ENCODE measurements around the gene PRAMEF8.
"Not testable (repeated sequence)": the region's sequence is repeated elsewhere in the genome, so short reads cannot be mapped to it uniquely, and the experiment has no call there.

PRAMEF8 gene

DNA sequence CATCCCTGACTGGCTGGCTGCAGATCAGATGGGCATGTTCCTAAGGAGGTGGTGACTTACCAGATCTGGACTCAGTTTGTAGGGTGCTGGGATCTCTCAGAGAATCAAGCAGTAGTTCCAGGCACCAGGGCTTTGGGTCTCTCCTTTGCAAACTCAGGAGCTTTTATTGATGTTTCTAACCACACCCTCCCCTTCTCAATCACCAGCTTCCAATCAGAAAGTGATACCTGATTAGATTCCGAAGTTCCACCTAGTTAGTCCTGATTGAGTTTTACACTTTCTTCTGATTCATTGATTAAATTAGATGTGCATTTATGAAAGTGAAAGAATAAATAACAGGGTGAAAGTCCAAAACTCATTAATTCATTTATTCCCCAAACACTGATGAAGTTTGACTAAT is at the start of gene PRAMEF8:
TSS of gene PRAMEF8 (minus strand) at position 101 of the 400 bp plus-strand sequence. CDS start 1,046 bp downstream, outside the sequence.
- not testable (repeated sequence) for DNase-seq

DNA sequence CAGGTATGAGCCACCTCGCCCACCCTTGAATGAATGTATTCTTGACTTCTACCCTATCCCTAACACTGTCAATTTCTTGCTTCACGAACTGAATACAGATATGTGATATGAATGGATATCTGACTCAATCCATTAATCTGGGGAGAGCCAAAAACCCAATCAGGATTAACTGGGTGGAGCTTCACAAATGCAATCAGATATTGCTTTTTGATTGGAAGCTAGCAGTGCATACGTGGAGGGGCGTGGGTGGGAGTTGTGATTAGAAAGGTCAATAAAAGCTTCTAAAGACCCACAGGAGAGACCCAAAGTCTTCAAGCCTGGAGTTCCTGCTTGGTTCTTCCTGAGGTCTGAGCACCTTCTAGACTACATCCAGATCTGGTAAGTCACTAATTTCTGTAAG is 30.3 kb upstream of the PRAMEF8 start, which contains the start of gene PRAMEF15:
TSS of gene PRAMEF15 (plus strand) at position 301 of the 400 bp plus-strand sequence. CDS start 2,827 bp downstream, outside the sequence.
- DNase-seq: not testable (repeated sequence)

GRCh38 chr1:13303239-13303638 is 18.3 kb upstream of the PRAMEF8 start, which contains the start of gene PRAMEF33:
PRAMEF33 (plus strand) TSS chr1:13303539; CDS start chr1:13305955, 2,416 bp downstream.
- DNase-seq: not testable (repeated sequence)

DNA sequence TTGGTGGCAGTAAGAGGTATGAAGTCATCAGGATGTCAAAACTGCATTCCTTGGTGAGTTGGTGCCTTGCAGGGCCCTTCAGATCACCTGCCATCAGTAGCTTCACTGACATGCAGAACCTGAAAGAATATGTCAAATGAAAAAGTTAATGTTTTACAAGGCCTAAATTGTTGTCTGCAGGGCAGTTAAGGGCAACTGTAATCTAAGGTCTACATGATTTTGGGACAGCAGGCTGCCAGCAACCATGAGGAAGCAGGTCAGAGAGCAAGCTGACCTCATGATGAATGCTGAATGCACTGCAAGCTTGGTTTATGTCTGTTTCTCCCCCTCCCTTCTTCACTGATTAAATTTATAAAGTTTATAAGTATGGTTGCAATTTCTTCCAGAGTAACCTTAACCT is 17.3 kb upstream of the PRAMEF8 start:
- DNase-seq: not testable (repeated sequence)

GRCh38 chr1:13298699-13299098 is 13.8 kb upstream of the PRAMEF8 start:
- not testable (repeated sequence) for DNase-seq

DNA sequence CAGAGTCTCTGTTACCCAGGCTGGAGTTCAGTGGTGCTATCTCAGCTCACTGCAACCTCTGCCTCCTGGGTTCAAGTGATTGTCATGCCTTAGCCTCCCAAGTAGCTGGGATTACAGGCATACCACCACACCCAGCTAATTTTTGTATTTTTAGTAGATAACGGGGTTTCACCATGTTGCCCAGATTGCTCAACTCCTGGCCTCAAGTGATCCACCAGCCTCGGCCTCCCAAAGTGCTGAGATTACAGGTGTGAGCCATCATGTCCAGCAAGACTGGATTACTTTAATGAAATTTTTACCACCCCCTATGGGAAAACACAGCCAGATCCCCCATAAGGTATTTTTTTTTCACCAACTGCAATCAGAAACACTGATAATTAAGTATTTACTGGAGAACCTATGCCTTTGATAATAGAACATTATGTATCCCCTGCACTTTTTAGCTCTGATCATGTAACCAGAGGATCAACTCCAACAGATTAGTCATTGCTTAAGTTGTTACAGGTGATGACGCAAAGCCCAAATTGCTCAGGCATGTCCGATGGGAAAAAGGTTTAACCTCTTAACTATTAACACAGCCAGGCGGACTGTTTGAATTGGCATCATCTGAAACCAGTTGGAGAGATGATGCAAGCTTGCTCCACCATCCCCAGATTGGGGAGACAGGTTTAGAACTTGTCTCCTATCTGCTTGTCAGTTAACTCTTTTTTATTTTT is 12.4 kb upstream of the PRAMEF8 start:
- not testable (repeated sequence) for DNase-seq

GRCh38 chr1:13289030-13289429 is 4.1 kb upstream of the PRAMEF8 start:
- not testable (repeated sequence) for DNase-seq

DNA sequence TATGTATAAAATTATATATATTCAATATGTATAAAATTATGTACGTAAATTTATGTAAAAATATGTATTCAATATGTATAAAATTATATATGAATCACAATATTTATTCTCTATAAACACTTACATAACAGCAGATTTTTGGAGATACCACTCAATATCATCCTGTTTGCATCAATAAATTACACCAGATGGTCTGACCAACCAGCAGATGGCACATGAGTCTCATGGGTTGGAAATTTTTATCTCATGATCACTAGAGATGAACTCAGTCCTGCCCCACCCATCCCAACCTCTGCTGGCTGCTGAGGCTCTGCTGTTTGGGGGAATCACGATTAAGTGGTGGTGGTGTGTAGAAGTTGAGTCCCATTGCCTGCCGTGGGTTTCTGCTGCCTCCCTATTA is 5.3 kb downstream of the PRAMEF8 start:
- DNase-seq: not testable (repeated sequence)

DNA sequence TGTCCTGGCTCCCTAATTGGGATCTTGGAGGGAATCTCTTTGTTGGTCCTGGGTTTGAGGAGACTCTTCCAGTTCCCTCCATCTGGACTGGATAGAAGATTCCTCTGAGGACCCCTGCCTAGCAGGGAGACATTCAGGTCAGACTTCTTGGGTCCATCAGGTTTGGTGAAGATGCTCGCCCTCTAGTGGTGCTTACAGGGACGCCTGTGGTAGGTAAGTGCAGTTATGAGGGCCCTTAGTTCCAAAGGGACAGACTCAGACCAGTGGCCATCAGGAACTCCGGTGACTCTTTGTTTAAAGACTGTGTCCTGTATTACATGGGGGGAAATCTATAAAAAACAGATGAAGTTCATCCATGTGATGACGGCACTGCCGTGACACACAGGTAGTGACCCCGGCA is 7.9 kb downstream of the PRAMEF8 start:
- DNase-seq: not testable (repeated sequence)

DNA sequence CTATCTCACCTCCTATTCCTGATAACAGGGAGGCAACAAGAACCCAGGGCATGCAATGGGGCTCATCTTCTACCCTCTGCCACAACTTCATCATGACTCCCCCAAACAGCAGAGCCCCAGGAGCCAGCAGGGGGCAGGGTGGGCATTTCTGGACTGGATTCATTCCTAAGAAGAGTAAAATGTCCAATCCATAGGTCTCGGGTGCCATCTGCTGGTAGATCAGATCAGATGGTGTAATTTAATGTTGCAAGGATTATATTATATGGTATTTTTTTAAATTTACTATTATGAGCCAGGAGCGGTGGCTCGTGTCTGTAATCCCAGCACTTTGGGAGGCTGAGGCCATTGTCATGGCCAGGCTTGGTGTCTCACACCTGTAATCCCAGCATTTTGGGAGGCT is 19.8 kb downstream of the PRAMEF8 start:
- not testable (repeated sequence) for DNase-seq

DNA sequence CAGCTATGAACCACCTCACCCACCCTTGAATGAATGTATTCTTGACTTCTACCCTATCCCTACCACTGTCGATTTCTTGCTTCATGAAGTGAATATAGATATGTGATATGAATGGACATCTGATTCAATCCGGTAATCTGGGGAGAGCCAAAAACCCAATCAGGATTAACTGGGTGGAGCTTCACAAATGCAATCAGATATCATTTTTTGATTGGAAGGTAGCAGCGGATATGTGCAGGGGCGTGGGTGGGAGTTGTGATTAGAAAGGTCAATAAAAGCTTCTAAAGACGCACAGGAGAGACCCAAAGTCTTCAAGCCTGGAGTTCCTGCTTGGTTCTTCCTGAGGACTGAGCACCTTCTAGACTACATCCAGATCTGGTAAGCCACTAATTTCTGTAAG is 31.0 kb downstream of the PRAMEF8 start, which contains the start of gene PRAMEF5:
TSS of gene PRAMEF5 (plus strand) at position 301 of the 400 bp plus-strand sequence. CDS start 5,071 bp downstream, outside the sequence.
- DNase-seq: not testable (repeated sequence)

DNA sequence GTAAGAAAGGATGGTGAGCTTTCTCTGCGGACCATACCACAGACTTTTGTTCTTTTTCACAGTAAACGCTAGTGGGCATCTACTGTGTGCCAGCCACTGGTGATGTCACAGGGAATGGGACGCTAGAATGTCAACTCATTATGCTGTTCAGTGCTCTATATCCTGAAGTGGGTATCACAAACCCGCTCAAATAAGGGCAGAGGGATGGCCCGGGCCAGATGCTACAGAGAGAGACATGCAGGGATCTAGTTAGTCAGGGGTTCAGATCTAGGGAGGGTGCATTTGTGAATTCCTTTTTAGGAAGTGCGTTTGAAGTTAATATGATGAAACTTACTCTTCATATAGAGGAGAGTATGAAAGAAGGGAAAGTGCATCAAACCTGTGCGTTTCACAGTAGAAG is 37.8 kb downstream of the PRAMEF8 start:
- not testable (repeated sequence) for DNase-seq

- DNase-seq: not testable (repeated sequence)
Measured at GRCh38 chr1:13246554-13246871, 38.4 kb downstream of the PRAMEF8 start.

DNA sequence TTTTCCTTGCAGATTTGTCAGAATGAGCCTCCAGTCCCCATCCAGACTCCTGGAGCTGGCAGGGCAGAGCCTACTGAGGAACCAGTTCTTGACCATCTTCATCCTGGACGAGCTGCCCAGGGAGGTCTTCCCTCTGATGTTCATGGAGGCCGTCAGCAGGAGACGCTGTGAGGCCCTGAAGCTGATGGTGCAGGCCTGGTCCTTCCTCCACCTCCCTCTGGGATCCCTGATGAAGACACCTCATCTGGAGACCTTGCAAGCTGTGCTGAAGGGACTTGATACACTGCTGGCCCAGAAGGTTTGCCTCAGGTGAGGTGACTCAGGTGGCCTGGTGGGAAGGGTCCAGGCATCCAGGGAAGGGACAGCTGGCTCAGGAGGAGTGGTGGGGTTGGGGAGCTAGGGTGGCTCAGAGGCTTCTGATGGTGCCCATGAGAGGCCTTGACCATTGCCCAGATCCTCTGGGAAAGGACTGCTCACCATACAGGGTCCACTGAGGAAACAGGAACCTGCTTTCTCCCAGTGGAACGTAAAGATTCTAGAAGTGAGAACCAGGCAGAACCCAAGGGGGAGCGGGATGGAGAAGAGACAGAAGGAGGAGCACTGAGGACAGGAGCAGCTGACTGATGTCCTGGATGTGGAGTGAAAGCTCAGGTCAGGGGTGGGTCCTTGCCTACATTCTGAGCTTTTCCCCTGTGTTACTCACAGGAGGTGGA is 38.9 kb downstream of the PRAMEF8 start:
- not testable (repeated sequence) for DNase-seq

DNA sequence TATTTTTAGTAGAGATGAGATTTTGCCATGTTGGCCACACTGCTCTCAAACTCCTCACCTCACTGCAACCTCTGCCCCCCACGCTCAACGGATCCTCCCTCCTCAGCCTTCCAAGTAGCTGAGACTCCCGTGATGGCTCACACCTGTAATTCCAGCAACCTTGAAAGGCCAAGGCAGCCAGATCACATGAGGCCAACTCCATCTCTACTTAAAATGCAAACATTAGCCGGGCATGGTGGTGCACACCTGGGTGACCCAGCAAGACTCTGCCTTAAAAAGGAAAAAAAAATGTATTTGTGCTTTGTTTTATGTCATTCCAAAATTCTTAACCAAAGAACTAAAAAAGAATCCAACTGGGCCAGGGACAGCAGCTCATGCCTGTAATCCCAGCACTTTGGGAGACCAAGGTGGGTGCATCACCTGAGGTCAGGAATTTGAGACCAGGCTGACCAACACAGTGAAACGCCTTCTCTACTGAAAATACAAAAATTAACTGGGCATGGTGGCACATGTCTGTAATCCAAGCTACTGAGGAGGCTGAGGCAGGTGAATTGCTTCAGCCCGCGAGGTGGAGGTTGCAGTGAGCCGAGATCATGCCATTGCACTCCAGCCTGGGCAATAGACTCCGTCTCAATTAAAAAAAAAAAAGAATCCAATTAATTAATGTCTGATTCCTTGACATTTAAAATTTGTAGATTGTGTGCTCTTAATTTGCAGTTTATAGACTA is 41.2 kb downstream of the PRAMEF8 start:
- DNase-seq: not testable (repeated sequence)

DNA sequence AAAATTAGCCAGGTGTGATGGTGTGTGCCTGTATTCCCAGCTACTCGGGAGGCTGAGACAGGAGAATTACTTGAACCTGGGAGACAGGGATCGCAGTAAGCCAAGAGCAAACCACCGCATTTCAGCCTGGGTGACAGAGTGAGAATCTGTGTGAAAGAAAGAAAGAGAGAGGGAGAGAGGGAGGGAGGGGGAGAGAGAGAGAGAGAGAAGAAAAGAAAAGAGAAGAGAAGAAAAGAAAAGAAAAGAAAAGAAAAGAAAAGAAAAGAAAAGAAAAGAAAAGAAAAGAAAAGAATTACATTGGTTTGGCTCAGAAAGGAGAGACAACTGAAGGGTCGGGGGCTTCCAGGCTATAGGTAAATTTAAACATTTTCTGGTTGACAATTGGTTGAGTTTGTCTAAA is 45.3 kb downstream of the PRAMEF8 start:
- not testable (repeated sequence) for DNase-seq

GRCh38 chr1:13237572-13237971 is 47.4 kb downstream of the PRAMEF8 start:
- DNase-seq: not testable (repeated sequence)

DNA sequence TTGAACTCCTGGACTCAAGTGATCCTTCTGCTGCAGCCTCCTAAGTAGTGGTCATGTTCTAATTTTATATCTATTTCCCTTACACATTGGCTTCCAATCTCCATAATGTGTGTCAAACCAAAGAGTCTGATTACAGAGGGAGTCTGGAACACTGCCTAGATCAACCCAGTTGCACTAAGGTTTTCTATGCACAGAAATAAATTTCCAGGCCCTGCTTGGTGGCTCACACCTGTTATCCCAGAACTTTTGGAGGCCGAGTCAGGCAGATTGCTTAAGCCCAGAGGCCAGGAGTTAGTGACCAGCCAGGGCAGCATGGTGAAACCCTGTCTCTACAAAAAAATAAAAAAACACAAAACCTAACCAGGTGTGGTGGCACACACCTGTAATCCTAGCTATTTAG is 50.9 kb downstream of the PRAMEF8 start:
- not testable (repeated sequence) for DNase-seq

DNA sequence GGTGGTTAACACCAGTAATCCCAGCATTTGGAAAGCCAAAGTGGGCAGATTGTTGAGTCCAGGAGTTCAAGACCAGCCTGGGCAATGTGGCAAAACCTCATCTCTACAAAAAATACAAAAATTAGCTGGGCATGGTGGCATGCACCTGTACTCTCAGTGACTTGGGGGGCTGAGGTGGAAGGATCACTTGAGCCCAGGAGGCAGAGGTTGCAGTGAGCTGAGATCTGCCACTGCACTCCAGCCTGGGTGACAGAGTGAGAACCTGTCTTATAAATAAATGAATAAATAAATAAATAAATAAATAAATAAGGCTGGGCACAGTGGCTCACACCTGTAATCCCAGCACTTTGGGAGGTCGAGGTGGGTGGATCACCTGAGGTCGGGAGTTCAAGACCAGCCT is 52.9 kb downstream of the PRAMEF8 start:
- DNase-seq: not testable (repeated sequence)

Measured in MV-4-11 (cell line).